GM23248 (cell line): ENCODE data around the gene PGP.

Source experiments
- EZH2 ChIP-seq: fragments of 200-600 bp; sonication (generic); IDR thresholded peaks from 2 replicates; pipeline ENCODE4 v1.6.1; 2018; ENCODE audit warnings: antibody characterized with exemption, mild to moderate bottlenecking; ENCODE audit not compliant: insufficient read depth, poor library complexity, severe bottlenecking
- EZH2phosphoT487 ChIP-seq: fragments of 200-600 bp; sonication (generic); IDR thresholded peaks from 2 replicates; pipeline ENCODE4 v1.6.1; 2018; ENCODE audit warnings: antibody characterized with exemption, moderate library complexity, mild to moderate bottlenecking, low read depth; ENCODE audit not compliant: insufficient read depth

- no peak for TF ChIP-seq EZH2
- TF ChIP-seq EZH2phosphoT487 = no peak
These were observed 5.9 kb downstream of the PGP start for GRCh38 chr16:2208772-2209171.
